Transverse colon (tissue), 4 donors: Measurements from ENCODE around the gene SEC14L2.
A peak's percentile ranks its signal among the peaks of the same experiment; 100 is the strongest.

Experiments used
- POLR2A ChIP-seq: fragments of 450-650 bp; IDR thresholded peaks from one replicate; pipeline ENCODE4 v1.6.1; 2016; ENCODE audit warnings: antibody characterized with exemption, mild to moderate bottlenecking, moderate library complexity
- POLR2AphosphoS5 ChIP-seq, 3 donors: sonication (generic); formaldehyde crosslinking; IDR thresholded peaks; one replicate each; pipeline ENCODE4 v1.6.1; 2016; ENCODE audit warnings: antibody characterized with exemption in 3 of 3
- TF ChIP-seq, protein P1 (sequence below), 5 experiments: fragments of 200-600 bp in 3 of 5; fragments of 450-650 bp in 2 of 5; sonication (generic) in 3 of 5; IDR thresholded peaks; 1 replicate in 2 of 5; 2 replicates in 3 of 5; pipeline ENCODE4 v1.5.1; 2016 to 2017; ENCODE audit warnings: antibody characterized with exemption in 5 of 5, inconsistent platforms in 3 of 5, mild to moderate bottlenecking in 2 of 5, moderate library complexity in 1 of 5

GRCh38 chr22:30444632-30445437, 48.0 kb downstream of the SEC14L2 start:
- TF ChIP-seq POLR2A (no peak), POLR2AphosphoS5 (IDR thresholded peaks at IDR 0.05) (no peak)
- TF ChIP-seq, protein P1, sequence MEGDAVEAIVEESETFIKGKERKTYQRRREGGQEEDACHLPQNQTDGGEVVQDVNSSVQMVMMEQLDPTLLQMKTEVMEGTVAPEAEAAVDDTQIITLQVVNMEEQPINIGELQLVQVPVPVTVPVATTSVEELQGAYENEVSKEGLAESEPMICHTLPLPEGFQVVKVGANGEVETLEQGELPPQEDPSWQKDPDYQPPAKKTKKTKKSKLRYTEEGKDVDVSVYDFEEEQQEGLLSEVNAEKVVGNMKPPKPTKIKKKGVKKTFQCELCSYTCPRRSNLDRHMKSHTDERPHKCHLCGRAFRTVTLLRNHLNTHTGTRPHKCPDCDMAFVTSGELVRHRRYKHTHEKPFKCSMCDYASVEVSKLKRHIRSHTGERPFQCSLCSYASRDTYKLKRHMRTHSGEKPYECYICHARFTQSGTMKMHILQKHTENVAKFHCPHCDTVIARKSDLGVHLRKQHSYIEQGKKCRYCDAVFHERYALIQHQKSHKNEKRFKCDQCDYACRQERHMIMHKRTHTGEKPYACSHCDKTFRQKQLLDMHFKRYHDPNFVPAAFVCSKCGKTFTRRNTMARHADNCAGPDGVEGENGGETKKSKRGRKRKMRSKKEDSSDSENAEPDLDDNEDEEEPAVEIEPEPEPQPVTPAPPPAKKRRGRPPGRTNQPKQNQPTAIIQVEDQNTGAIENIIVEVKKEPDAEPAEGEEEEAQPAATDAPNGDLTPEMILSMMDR (IDR thresholded peaks at IDR 0.05) = peak; percentile 62 to 74 (median 71)
